Measurements from ENCODE around the gene PNRC1. TPM values are rescaled to one million over a fixed set of nuclear protein-coding genes. Genes with fewer than 3 reads are reported as not detected.
"Not testable (repeated sequence)": the region's sequence is repeated elsewhere in the genome, so short reads cannot be mapped to it uniquely, and the experiment has no call there.

PNRC1 gene
- total RNA-seq: 220 and 229 TPM in 2 replicates

- ATAC-seq (ENCODE audit: low read depth): peak; percentile 77
- peak; percentile 100 for DNase-seq
- H3K27ac Mint-ChIP-seq: peak within 1 kb of the TSS; percentile 99
- POLR2A ChIA-PET: interaction anchor here (0.6 to 10.7 kb wide), 40 partner anchors 10 to 1927 kb away, joined by 3 to 158 read pairs (median 6); partner anchors contain the start of genes AKIRIN2, CASP8AP2, LYRM2 and PM20D2
- CTCF ChIA-PET: interaction anchor here (0.7 to 2.5 kb wide), 5 partner anchors 64 to 291 kb away, joined by 3 to 12 read pairs (median 3); partner anchors contain the start of gene PM20D2
- peaks cover 46% of the 10 kb centered on the region for H3K36me3 Mint-ChIP-seq (ENCODE audit: low read depth)
- H3K27me3 Mint-ChIP-seq: no peaks in the 10 kb centered on the region
- intact Hi-C loops (cut with micrococcal nuclease): loop anchor here (1.0 to 10.0 kb wide), 15 partner anchors 48 to 1925 kb away; partner anchors contain the start of genes AKIRIN2, LYRM2, MAP3K7 and MDN1
- no peaks in the 10 kb centered on the region for H3K9me3 Mint-ChIP-seq
- H3K4me3 Mint-ChIP-seq: peak within 1 kb of the TSS; percentile 95
- H3K4me1 Mint-ChIP-seq: peaks cover 37% of the 10 kb centered on the region
- TF ChIP-seq CTCF (IDR thresholded peaks at IDR 0.05): no peak
Measured at GRCh38 chr6:89080281-89081128, at the start of gene PNRC1. PNRC1 (plus strand) TSS chr6:89080751; CDS start chr6:89080895, 144 bp downstream.

- ChIA-PET POLR2A (interaction anchor here (0.7 kb wide), 1 partner anchor 95 kb away, joined by 7 read pairs; no protein-coding TSS in a partner anchor), CTCF (no interaction called here)
- no peak for DNase-seq
- ATAC-seq (ENCODE audit: low read depth): no peak
- intact Hi-C loops (cut with micrococcal nuclease): loop anchor here (2.0 kb wide), 1 partner anchor 48 kb away; the partner anchor contains the start of gene PNRC1
- H3K4me3 Mint-ChIP-seq: no peak overlapping the region
- no peak overlapping the region for H3K27ac Mint-ChIP-seq
- peaks cover 12% of the 10 kb centered on the region for H3K27me3 Mint-ChIP-seq
- no peak for TF ChIP-seq CTCF (IDR thresholded peaks at IDR 0.05)
- peaks cover under 1% of the 10 kb centered on the region for H3K9me3 Mint-ChIP-seq
- H3K4me1 Mint-ChIP-seq: no peaks in the 10 kb centered on the region
- H3K36me3 Mint-ChIP-seq (ENCODE audit: low read depth): no peaks in the 10 kb centered on the region
Measured at GRCh38 chr6:89032599-89032998, 48.0 kb upstream of the PNRC1 start.

- ChIA-PET POLR2A (interaction anchor here (0.7 kb wide), 1 partner anchor 95 kb away, joined by 7 read pairs; no protein-coding TSS in a partner anchor), CTCF (no interaction called here)
- H3K27me3 Mint-ChIP-seq: peaks cover 9% of the 10 kb centered on the region
- H3K4me3 Mint-ChIP-seq: no peak overlapping the region
- no peak for ATAC-seq (ENCODE audit: low read depth)
- H3K9me3 Mint-ChIP-seq: peaks cover 8% of the 10 kb centered on the region
- intact Hi-C loops (cut with micrococcal nuclease): loop anchor here (2.0 kb wide), 1 partner anchor 47 kb away; the partner anchor contains the start of gene PNRC1
- no peaks in the 10 kb centered on the region for H3K4me1 Mint-ChIP-seq
- TF ChIP-seq CTCF (IDR thresholded peaks at IDR 0.05): no peak
- H3K27ac Mint-ChIP-seq: no peak overlapping the region
- no peak for DNase-seq
- H3K36me3 Mint-ChIP-seq (ENCODE audit: low read depth): no peaks in the 10 kb centered on the region
Measured at GRCh38 chr6:89033461-89033860, 47.1 kb upstream of the PNRC1 start.

- CTCF ChIA-PET; H3K36me3 Mint-ChIP-seq (ENCODE audit: low read depth); H3K4me3 Mint-ChIP-seq; H3K4me1 Mint-ChIP-seq; H3K27me3 Mint-ChIP-seq; H3K27ac Mint-ChIP-seq; POLR2A ChIA-PET; ATAC-seq (ENCODE audit: low read depth); intact Hi-C loops (cut with micrococcal nuclease); DNase-seq: not testable (repeated sequence)
- peaks cover 14% of the 10 kb centered on the region for H3K9me3 Mint-ChIP-seq
Measured at GRCh38 chr6:89034116-89034515, 46.4 kb upstream of the PNRC1 start.

GRCh38 chr6:89034586-89035251 lies 45.8 kb upstream of the PNRC1 start:
- ChIA-PET CTCF (no interaction called here), POLR2A (no interaction called here)
- no peak for TF ChIP-seq CTCF (IDR thresholded peaks at IDR 0.05)
- Mint-ChIP-seq H3K27me3 (peaks cover 9% of the 10 kb centered on the region), H3K4me1 (no peaks in the 10 kb centered on the region), H3K4me3 (no peak overlapping the region), H3K36me3 (ENCODE audit: low read depth) (peaks cover 1% of the 10 kb centered on the region), H3K27ac (no peak overlapping the region), H3K9me3 (peaks cover 18% of the 10 kb centered on the region)
- DNase-seq (no peak), ATAC-seq (ENCODE audit: low read depth) (no peak)
- intact Hi-C loops (cut with micrococcal nuclease): no loop called here
